Heart left ventricle (tissue), 13 donors: Measurements from ENCODE around the gene SHROOM3.

ENCODE experiments used
- CTCF ChIP-seq, 12 donors: fragments of 200-600 bp; sonication (generic) in 4 of 12; IDR thresholded peaks; one replicate each; pipeline versions ENCODE4 v1.5.0 to v1.8.0; 2018 to 2022; ENCODE audit warnings: antibody characterized with exemption in 12 of 12, mild to moderate bottlenecking in 5 of 12
- POLR2A ChIP-seq, 2 donors: fragments of 450-650 bp; IDR thresholded peaks; one replicate each; pipeline ENCODE4 v1.6.1; 2017; ENCODE audit warnings: antibody characterized with exemption in 2 of 2, mild to moderate bottlenecking in 2 of 2, moderate library complexity in 2 of 2
- donor health status: ischemic (EF 13 %, LVEDD 7.1; RV severe dilation, severe dysfunction).
- donor health status: DM: no; HTN: yes; CAD: no.
- donor health status: DM: no; HTN: no; CAD: no.
- donor health status: ischemic (EF 25% LVEDD 6.9; RV normal size, moderate dysfunction).
- donor health status: ischemic (EF 25% LVEDD 5.7; RV mildly dilated, moderate dysfunction).
- donor health status: ischemic (EF 35%, LVEDD 5.7; RV mildly dilated, moderate dysfunction).
- donor health status: nonischemic (EF 11% LVEDD 7.7; RV severe dilation, severe dysfunction).
- donor health status: DM: yes; HTN: yes; CAD: no.
- donor health status: PGD.
- donor health status: ischemic (EF 29% LVEDD 5.4; RV normal size, mild dysfunction).
- donor health status: nonischemic (EF 23%, LVEDD 6.1; RV moderate dilation, normal function).

GRCh38 chr4:76787898-76788297 lies 352.9 kb downstream of the SHROOM3 start:
- no peak for TF ChIP-seq CTCF (IDR thresholded peaks at IDR 0.05)
- no peak for TF ChIP-seq POLR2A (IDR thresholded peaks at IDR 0.05)
